Motor neuron (in vitro differentiated cells): Measurements from ENCODE around the gene MACROD2. TPM values are rescaled to one million over a fixed set of nuclear protein-coding genes. Genes with fewer than 3 reads are reported as not detected.

Experiments
- ATAC-seq, 8 experiments: fragments of 200-7000 bp; cut with Tn5 transposase; replicated peaks in 6 of 8; 2 replicates each; pipeline ENCODE4 v1.8.0; 2021; ENCODE audit warnings: mild to moderate bottlenecking in 8 of 8, moderate library complexity in 8 of 8
- H3K27ac ChIP-seq, 2 donors: fragments of 250-450 bp; sonication (Bioruptor Pico); 2 replicates each; pipeline ENCODE4 v1.9.0; 2021; ENCODE audit warnings: antibody characterized with exemption in 2 of 2, mild to moderate bottlenecking in 2 of 2, moderate library complexity in 1 of 2
- H3K4me1 ChIP-seq, 2 donors: fragments of 250-450 bp; sonication (Bioruptor Pico); replicated peaks in 1 of 2; 2 replicates each; pipeline ENCODE4 v1.6.1; 2021; ENCODE audit warnings: antibody characterized with exemption in 2 of 2, mild to moderate bottlenecking in 2 of 2, moderate library complexity in 1 of 2
- H3K4me3 ChIP-seq, 5 donors: fragments of 250-450 bp; sonication (Bioruptor Pico); 2 replicates each; pipeline ENCODE4 v1.9.0; 2021; ENCODE audit warnings: antibody characterized with exemption in 5 of 5, mild to moderate bottlenecking in 5 of 5, moderate library complexity in 4 of 5
- WGBS, 10 experiments: fragments of 450-650 bp; shearing (Covaris generic); methylation state at CpG; one replicate each; pipeline ENCODE4 v1.0.0; 2022; 5-methylcytosine and 5-hydroxymethylcytosine counted together
- in situ Hi-C, 9 experiments: fragments of 400-800 bp; cut with MboI; loops; one replicate each; pipeline ENCODE4 v1.15.0; 2021; ENCODE audit warnings: low sequenced_read_pairs in 9 of 9, low pct_unique_long_range_greater_than_20kb in 2 of 9; ENCODE audit not compliant: unreplicated experiment in 9 of 9
- total RNA-seq, 8 experiments: library from RNA; unstranded; fragments of 300-600 nt; gene quantifications; 2 replicates each; pipeline versions ENCODE4 v1.2.3 to v1.2.4, GENCODE V29; 2022

Gene MACROD2
- total RNA-seq, 8 experiments from 2014 or later: 4.3 to 24.9 (median 10.4) TPM

DNA sequence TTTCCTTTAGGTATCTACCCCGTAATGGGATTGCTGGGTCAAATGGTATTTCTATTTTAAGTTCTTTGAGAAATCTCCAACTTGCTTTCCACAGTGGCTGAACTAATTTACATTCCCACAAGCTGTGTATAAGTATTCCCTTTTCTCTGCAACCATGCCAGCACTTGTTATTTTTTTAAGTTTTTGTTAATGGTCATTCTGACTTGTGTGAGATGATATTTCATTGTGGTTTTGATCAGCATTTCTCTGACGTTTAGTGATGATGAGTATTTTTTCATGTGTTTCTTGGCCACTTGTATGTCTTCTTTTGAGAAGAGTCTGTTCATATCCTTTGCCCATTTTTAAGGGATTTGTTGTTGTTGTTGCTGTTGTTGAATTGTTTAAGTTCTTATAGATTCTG is 1706.8 kb downstream of the MACROD2 start:
- no peak overlapping the region for H3K4me3 ChIP-seq
- WGBS, 10 experiments: 10 to 95% (median 63%) methylated on average over 1 to 2 of the region's 2 CpGs; no CpG with 5 or more reads in 1 of the 10 experiments
- in situ Hi-C loops: no loop called here
- H3K4me1 ChIP-seq: no peaks in the 10 kb centered on the region
- no peak for ATAC-seq
- H3K27ac ChIP-seq: no peak overlapping the region

DNA sequence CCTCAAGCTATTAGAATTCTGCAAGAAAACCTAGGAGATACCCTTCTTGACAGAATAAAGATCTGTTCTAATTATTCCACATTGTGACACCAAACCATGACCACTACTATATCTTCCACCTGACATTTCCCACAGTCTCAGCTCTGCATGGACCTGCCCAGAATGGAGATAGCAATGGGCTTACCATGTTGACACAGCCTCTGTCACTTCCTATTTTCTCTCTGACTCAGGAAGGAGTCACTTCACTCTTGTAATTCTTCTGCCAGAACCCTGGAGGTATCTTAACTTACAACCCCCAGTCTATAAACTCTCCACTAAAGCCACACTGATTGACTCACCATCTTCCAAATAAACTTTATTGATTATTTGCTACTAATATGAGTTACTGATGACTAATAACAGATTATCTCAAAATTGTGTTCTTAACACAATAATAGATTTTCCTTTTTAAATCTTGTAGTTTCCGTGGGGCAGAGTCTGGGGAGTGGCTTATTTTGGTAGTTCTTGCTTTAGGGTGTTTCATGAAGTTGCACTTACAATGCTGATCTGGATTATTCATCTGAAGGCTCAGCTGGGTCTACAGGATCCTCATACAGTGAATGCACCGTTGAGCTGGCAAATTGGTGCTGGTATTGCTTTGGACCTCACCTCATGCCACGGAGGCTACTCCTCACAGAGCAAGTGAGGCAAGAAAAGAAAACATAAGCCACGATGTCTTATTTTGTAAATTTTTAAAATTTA is 1708.0 kb downstream of the MACROD2 start:
- in situ Hi-C loops: no loop called here
- 57 to 100% (median 86%) methylated on average over 1 to 4 of the region's 4 CpGs; no CpG with 5 or more reads in 2 of the 10 experiments for WGBS, 10 experiments
- Histone ChIP-seq H3K4me3 (no peak overlapping the region), H3K4me1 (no peaks in the 10 kb centered on the region), H3K27ac (no peak overlapping the region)
- peak in 2 of 8 experiments; percentile 34 to 49 for ATAC-seq

DNA sequence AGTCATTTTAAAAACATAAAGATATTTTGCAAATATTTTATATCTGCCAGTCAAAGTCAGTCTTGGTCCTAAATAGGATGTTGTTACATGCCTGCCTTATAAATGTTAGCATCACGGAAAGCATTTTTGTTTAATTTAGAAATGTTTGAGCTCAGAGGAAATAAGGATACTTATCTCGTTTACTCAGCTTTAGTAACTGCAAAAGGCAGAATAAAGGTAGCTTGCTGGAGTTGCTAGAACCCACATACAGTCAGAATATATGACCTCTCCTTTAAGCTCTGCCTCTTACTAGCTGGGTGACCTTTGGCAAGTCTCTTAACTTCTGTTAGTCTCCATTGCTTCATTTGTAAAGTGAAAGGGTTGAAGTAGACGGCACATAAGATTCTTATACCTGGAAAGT is 1710.7 kb downstream of the MACROD2 start:
- ATAC-seq: no peak
- whole genome bisulfite sequencing, 10 experiments: 55 to 92% (median 83%) methylated on average over 2 to 3 of the region's 3 CpGs; no CpG with 5 or more reads in 1 of the 10 experiments
- Histone ChIP-seq H3K4me1 (no peaks in the 10 kb centered on the region), H3K27ac (no peak overlapping the region), H3K4me3 (no peak overlapping the region)
- in situ Hi-C loops: no loop called here

- Histone ChIP-seq H3K4me3 (no peak overlapping the region), H3K4me1 (no peaks in the 10 kb centered on the region), H3K27ac (no peak overlapping the region)
- in situ Hi-C loops: no loop called here
- no peak for ATAC-seq
Measured at GRCh38 chr20:15706719-15707118, 1711.4 kb downstream of the MACROD2 start.

- Histone ChIP-seq H3K4me1 (no peaks in the 10 kb centered on the region), H3K27ac (no peak overlapping the region), H3K4me3 (no peak overlapping the region)
- WGBS, 10 experiments: 33 to 100% (median 80%) methylated on average over 1 to 9 of the region's 9 CpGs; no CpG with 5 or more reads in 1 of the 10 experiments
- in situ Hi-C loops: no loop called here
- ATAC-seq: no peak
Measured at GRCh38 chr20:15708984-15709598, 1713.8 kb downstream of the MACROD2 start.

- in situ Hi-C loops: no loop called here
- Histone ChIP-seq H3K4me1 (no peaks in the 10 kb centered on the region), H3K27ac (no peak overlapping the region), H3K4me3 (no peak overlapping the region)
- 82 to 100% (median 92%) methylated on average over 1 to 5 of the region's 5 CpGs; no CpG with 5 or more reads in 2 of the 10 experiments for WGBS, 10 experiments
- no peak for ATAC-seq
Measured at GRCh38 chr20:15710636-15711035, 1715.3 kb downstream of the MACROD2 start.

DNA sequence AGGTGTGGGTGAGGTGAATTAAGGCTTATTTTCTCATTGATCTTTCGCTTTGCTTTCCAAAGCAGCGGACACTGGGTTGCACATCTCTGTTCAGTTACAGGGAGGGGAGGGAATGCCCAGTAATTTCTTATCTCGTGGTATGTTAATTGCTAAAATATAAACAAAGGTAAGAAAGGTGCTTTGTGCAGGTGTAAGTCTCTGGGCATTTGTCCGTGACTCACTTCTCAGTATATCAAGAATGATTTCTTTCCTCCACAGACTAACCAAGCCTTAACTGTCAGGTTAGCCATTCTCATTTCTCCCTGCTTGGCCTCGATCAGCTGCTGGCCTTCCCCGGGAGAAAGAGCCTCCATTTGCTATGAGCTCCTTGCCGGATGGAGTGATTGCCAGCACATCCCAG is 1715.9 kb downstream of the MACROD2 start:
- WGBS, 10 experiments: 75 to 100% (median 100%) methylated on average over 1 to 3 of the region's 7 CpGs; no CpG with 5 or more reads in 2 of the 10 experiments
- Histone ChIP-seq H3K4me1 (no peaks in the 10 kb centered on the region), H3K4me3 (no peak overlapping the region), H3K27ac (no peak overlapping the region)
- in situ Hi-C loops: no loop called here
- ATAC-seq: no peak

GRCh38 chr20:15716256-15716655 is 1720.9 kb downstream of the MACROD2 start:
- in situ Hi-C loops: no loop called here
- 38 to 96% (median 81%) methylated on average over 2 to 5 of the region's 5 CpGs for WGBS, 10 experiments
- ATAC-seq: no peak
- Histone ChIP-seq H3K4me3 (no peak overlapping the region), H3K4me1 (no peaks in the 10 kb centered on the region), H3K27ac (no peak overlapping the region)

DNA sequence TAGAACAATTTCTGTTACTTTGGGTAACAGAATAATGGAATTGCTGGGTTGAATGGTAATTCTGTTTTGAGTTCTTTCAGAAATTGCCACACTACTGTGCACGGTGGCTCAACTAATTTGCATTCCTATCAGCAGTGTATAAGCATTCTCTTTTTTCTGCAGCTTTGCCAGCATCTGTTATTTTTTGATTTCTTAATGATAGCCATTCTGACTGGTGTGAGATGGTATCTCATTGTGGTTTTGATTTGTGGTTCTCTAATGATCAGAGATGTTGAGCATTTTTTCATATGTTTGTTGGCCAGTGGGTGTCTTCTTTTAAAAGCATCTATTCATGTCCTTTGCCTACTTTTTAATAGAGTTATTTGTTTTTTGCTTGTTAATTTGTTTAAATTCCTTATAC is 1731.1 kb downstream of the MACROD2 start:
- no peak for ATAC-seq
- WGBS, 10 experiments: 33 to 100% (median 88%) methylated on average over 1 of the region's 1 CpG; no CpG with 5 or more reads in 5 of the 10 experiments
- in situ Hi-C loops: no loop called here

DNA sequence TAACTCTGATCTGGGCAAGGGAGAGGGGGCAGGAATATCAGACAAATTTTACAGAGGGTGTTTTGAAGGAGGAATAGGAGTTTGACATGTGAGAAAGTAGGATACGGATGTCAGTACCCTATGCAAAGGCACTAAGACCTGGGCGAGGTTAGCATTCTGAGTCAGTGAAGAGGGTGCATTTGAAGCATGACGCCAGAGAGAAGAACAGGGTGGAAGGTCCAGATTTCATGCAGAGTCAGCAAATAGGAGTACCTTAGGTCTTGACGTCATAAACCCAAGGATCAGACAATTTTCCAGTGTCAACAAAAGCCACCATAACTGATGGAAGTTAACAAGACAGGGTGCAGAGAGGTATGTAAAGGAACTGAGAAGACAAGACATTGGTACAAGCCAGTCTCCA is 1738.7 kb downstream of the MACROD2 start:
- in situ Hi-C loops: no loop called here
- WGBS, 10 experiments: 20 to 100% (median 65%) methylated on average over 1 to 4 of the region's 4 CpGs; no CpG with 5 or more reads in 2 of the 10 experiments
- Histone ChIP-seq H3K4me3 (no peak overlapping the region), H3K4me1 (peaks cover 0 to 2% of the 10 kb centered on the region in 2 donors), H3K27ac (no peak overlapping the region)
- peak in 2 of 8 experiments; percentile 63 to 64 for ATAC-seq

More for the DNA sequence above, 1731.1 kb downstream of the MACROD2 start:
- no peaks in the 10 kb centered on the region for H3K4me1 ChIP-seq
- H3K27ac ChIP-seq: no peak overlapping the region
- H3K4me3 ChIP-seq: no peak overlapping the region

GRCh38 chr20:15739035-15739434 is 1743.7 kb downstream of the MACROD2 start:
- 0 to 83% (median 76%) methylated on average over 1 to 2 of the region's 2 CpGs; no CpG with 5 or more reads in 1 of the 10 experiments for WGBS, 10 experiments
- Histone ChIP-seq H3K4me1 (peaks cover 0 to 2% of the 10 kb centered on the region in 2 donors), H3K4me3 (no peak overlapping the region), H3K27ac (no peak overlapping the region)
- peak in 5 of 8 experiments; percentile 24 to 43 (median 33) for ATAC-seq
- in situ Hi-C loops: no loop called here

- Histone ChIP-seq H3K4me1 (peaks cover 0 to 2% of the 10 kb centered on the region in 2 donors), H3K27ac (no peak overlapping the region), H3K4me3 (no peak overlapping the region)
- WGBS, 10 experiments: 11 to 100% (median 67%) methylated on average over 1 to 3 of the region's 3 CpGs; no CpG with 5 or more reads in 1 of the 10 experiments
- in situ Hi-C loops: no loop called here
- ATAC-seq: no peak
Measured at GRCh38 chr20:15740046-15740775, 1744.9 kb downstream of the MACROD2 start.

DNA sequence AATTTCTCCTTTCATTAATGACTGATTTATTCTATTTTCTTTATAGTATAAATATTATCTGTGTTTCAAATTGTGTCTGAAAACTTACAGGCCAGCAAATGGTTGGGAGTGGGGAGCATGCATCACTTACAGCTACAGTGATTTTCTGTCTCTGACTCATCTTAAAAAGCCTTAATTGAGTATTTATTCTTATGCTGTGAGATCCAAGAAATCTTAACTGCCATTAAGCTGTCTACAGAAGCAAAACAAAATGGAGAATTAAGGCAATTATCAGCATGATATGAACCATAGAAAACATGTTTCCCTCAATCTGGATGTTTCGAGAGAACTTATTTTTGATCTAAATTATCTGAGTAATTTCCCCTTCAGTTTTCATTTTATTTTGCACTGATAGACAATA is 1746.8 kb downstream of the MACROD2 start:
- ATAC-seq: peak in 5 of 8 experiments; percentile 32 to 82 (median 72)
- WGBS, 10 experiments: 60 to 100% (median 100%) methylated on average over 1 of the region's 1 CpG; no CpG with 5 or more reads in 3 of the 10 experiments
- Histone ChIP-seq H3K4me3 (no peak overlapping the region), H3K4me1 (peaks cover 0 to 2% of the 10 kb centered on the region in 2 donors), H3K27ac (no peak overlapping the region)
- in situ Hi-C loops: no loop called here
